ENCODE results near the gene FAM47E.
"Not testable (repeated sequence)": the region's sequence is repeated elsewhere in the genome, so short reads cannot be mapped to it uniquely, and the experiment has no call there.

Gene FAM47E

GRCh38 chr4:76271248-76271647 is 19.7 kb downstream of the FAM47E start:
- DNase-seq = no peak

GRCh38 chr4:76272073-76272472 is 20.6 kb downstream of the FAM47E start:
- no peak for DNase-seq

GRCh38 chr4:76272582-76272981 is 21.1 kb downstream of the FAM47E start:
- DNase-seq = no peak

- DNase-seq = no peak
Measured at GRCh38 chr4:76272999-76273398, 21.5 kb downstream of the FAM47E start.

- no peak for DNase-seq
Measured at GRCh38 chr4:76275486-76276124, 24.1 kb downstream of the FAM47E start.

- no peak for DNase-seq
Measured at GRCh38 chr4:76276813-76277212, 25.3 kb downstream of the FAM47E start.

- no peak for DNase-seq
Measured at GRCh38 chr4:76277667-76278066, 26.1 kb downstream of the FAM47E start.

GRCh38 chr4:76278583-76278982 is 27.1 kb downstream of the FAM47E start:
- no peak for DNase-seq

- no peak for DNase-seq
Measured at GRCh38 chr4:76279462-76279861, 27.9 kb downstream of the FAM47E start.

- no peak for DNase-seq
Measured at GRCh38 chr4:76280488-76281441, 29.2 kb downstream of the FAM47E start.

- not testable (repeated sequence) for DNase-seq
Measured at GRCh38 chr4:76281594-76281993, 30.1 kb downstream of the FAM47E start.

GRCh38 chr4:76282941-76283689 is 31.6 kb downstream of the FAM47E start:
- no peak for DNase-seq

- no peak for DNase-seq
Measured at GRCh38 chr4:76283900-76284299, 32.4 kb downstream of the FAM47E start.

GRCh38 chr4:76287811-76288210 is 36.3 kb downstream of the FAM47E start:
- not testable (repeated sequence) for DNase-seq

GRCh38 chr4:76292730-76293129 is 41.2 kb downstream of the FAM47E start:
- no peak for DNase-seq

- DNase-seq = no peak
Measured at GRCh38 chr4:76293772-76294171, 42.3 kb downstream of the FAM47E start.

GRCh38 chr4:76296286-76296820 is 44.8 kb downstream of the FAM47E start:
- no peak for DNase-seq

GRCh38 chr4:76298227-76298626 is 46.7 kb downstream of the FAM47E start:
- no peak for DNase-seq

GRCh38 chr4:76300012-76300411 is 48.5 kb downstream of the FAM47E start:
- no peak for DNase-seq

GRCh38 chr4:76301068-76301774 is 49.7 kb downstream of the FAM47E start:
- DNase-seq = peak; percentile 79

GRCh38 chr4:76301775-76302162 is 50.2 kb downstream of the FAM47E start:
- DNase-seq = no peak

GRCh38 chr4:76302826-76303438 is 51.4 kb downstream of the FAM47E start:
- no peak for DNase-seq
